Adipose tissue (tissue), 3 donors: Measurements from ENCODE around the gene MAP2K7. TPM values are rescaled to one million over a fixed set of nuclear protein-coding genes. Genes with fewer than 3 reads are reported as not detected.
"Not testable (repeated sequence)": the region's sequence is repeated elsewhere in the genome, so short reads cannot be mapped to it uniquely, and the experiment has no call there.

Source experiments
- H3K27ac ChIP-seq: one replicate; pipeline ENCODE4 v1.5.1; 2013; ENCODE audit warnings: low read depth, low read length
- WGBS, 3 donors: extraction: QIAGEN DNeasy Blood & Tissue Kit; methylation state at CpG; one replicate each; pipeline ENCODE4 v1.1.7; 2013; 5-methylcytosine and 5-hydroxymethylcytosine counted together
- polyA plus RNA-seq, 3 donors: library from polyadenylated mRNA; stranded (reverse); fragments of 200-250 nt; gene quantifications; one replicate each; pipeline ENCODE4 v1.2.3, GENCODE V29; 2013
- donor health status: healthy with polysubstance abuse.
- donor health status: Bipolar disorder and iron deficiency.
- donor health status: healthy.

MAP2K7 gene
- polyA plus RNA-seq, 3 donors = 15.3 to 33.0 (median 20.4) TPM

DNA sequence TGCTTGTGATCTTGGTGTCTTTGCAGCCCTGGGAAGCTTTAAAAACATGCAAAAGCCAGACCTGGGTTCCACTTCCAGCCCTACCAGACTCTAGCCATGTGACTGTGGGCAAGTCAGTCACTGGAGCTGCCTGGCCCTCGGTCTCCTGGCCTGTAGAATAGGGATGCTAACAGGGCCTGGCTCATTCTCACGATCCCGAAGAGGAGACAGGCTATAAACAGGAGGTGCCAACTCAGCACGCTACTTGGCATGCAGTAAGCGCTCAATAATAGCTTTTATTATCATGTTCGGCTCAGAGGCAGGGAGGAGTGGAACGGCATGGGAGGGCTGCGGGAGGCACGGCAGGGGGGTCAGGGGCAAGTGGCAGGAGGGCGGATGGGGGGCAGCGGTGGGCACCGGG, 20.6 kb downstream of the MAP2K7 start:
- 72 to 78% (median 75%) methylated on average over 10 to 12 of the region's 12 CpGs for WGBS, 3 donors
- no peak overlapping the region for H3K27ac ChIP-seq

DNA sequence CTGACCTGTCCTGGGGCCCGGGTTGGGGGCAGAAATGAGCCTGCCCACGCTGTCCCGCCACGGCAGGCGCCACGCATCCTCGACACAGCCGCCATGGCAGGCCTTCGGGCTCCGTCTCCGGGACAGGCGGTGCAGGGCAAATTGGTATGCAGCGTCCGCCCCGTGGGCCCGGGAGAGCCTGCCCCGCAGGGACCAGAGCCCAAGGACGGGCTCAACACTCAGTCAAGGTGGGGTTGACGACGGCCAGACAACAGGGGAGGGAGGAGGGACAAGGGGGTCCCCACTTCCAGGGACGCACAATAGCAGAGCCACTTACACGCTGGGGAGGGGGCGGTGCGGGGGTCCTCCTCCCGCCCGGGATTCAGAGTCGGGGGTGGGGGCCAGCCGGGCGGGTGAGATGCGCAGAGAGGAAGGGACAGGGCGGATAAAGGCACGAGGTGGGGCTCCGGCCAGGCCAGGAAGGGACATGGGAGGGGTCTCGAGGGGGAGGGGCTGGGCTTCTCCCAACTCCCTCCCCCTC, 21.0 kb downstream of the MAP2K7 start:
- H3K27ac ChIP-seq = no peak overlapping the region
- 38 to 42% (median 41%) methylated on average over 25 to 34 of the region's 34 CpGs for WGBS, 3 donors

DNA sequence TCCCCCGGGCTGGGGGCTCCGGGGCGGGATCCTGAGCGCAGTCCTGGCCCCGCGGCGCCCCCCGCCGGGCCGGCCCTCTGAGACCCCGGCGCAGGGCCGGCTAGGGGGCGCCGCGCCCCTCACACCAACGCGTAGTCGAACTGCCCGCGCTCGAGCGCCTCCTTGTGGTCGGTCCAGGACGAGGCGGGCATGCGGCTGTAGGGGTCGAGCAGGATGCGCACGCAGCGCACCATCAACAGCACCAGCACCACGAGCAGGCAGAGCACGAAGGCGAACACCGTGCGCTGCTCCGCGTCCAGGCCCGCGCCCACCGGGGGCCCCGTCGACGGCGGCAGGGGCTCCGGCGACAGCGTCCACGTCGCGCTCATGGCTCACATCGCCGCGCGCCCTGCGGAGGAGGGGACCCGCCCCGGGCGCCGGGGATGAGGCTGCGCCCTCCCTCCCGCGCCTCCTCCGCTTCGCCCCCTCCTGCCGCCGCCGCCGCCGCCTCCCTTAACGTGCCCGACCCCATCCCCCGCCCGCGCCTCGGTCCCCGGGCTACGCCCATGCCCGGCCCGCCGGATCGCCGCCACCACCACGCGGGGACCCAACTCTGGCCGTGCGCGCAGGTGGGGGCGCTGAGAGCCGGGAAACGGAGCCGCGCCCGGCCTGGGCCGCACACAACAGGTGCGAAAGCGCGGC, 21.6 kb downstream of the MAP2K7 start:
- 0% methylated on average over 50 to 97 of the region's 98 CpGs for WGBS, 3 donors
- H3K27ac ChIP-seq = no peak overlapping the region

DNA sequence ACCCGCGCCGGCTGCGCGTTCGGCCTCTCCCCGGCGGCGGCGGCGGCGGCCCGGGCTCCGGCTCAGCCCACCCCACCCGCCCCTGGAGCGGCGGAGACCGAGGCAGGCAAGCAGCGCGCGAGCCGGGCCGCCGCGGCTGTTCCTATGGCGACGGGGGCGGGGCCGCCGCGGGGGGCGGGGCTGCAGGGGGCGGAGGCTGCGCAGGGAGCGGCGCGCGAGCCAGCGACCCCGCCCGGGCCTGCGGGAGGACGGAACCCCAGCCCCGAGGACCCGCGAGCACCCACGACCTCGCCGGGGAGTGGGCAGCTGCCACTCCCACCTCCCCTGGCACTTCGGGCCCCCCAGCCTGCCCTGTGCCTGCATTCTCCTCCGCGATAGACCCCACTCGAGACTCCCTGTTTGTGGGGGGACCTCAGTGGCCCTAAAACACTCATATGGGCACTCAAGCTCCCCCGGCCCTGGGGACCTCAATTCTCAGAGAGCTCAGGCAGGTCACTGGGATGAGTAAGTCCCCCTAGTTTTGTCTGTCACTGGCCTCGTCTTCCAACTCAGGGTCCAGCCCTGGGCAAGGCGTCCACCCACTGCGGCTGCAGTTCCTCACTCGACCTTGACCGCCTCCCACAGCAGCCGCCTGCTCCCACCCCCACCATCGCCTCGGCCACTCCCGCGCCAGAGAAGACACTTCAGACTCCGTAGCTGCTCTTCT, 22.5 kb downstream of the MAP2K7 start, which contains the start of gene CTXN1:
Gene CTXN1 (minus strand): TSS at position 115 of the 706 bp plus-strand sequence. CDS start 597 bp downstream, outside the sequence.
- no peak within 1 kb of the TSS for H3K27ac ChIP-seq
- 10 to 19% (median 17%) methylated on average over 26 to 63 of the region's 65 CpGs for WGBS, 3 donors

DNA sequence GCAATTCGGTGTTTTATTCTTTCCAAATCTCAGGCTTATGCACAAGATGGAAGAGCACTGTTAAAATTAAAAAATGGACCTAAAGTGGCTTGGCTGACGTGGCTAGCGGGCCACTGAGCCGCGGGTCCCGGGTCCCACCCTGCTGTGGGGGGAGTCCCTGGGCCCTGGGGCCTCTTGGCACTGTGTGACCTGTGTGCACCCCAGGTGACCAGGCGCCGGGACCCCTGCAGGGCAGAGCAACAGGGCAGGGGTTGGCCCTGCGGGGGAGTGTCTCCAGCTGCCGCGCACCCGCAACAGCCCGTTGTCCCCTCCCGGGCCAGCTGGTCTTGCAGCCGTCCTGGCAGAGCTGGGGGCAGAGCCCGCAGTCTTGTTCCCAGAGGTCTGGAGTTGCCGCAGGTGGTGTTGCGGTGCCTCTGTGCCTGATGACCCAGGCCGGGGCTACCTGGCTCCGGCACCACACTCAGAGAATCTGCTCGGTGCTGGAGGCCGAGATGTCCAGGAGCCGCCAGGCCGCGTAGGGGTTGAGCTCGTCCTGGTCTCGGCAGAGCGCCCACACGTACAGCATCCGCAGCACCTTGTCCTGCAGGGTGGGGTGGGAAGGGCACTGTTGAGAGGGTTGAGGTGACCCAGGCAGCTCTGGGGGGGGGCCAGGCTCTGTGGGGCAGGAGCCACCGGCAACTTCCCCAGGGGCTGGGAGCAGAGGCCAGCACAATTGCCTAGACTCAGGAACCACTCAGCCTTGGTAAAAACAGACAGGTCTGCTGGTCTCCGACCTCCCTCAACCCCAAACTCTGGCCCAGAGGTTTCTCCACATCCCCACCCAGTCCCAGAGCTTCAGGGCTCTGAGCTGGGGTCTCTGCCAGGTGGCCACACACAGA, 23.3 kb downstream of the MAP2K7 start:
- H3K27ac ChIP-seq = no peak overlapping the region
- WGBS, 3 donors = 73 to 82% (median 80%) methylated on average over 31 to 32 of the region's 32 CpGs

DNA sequence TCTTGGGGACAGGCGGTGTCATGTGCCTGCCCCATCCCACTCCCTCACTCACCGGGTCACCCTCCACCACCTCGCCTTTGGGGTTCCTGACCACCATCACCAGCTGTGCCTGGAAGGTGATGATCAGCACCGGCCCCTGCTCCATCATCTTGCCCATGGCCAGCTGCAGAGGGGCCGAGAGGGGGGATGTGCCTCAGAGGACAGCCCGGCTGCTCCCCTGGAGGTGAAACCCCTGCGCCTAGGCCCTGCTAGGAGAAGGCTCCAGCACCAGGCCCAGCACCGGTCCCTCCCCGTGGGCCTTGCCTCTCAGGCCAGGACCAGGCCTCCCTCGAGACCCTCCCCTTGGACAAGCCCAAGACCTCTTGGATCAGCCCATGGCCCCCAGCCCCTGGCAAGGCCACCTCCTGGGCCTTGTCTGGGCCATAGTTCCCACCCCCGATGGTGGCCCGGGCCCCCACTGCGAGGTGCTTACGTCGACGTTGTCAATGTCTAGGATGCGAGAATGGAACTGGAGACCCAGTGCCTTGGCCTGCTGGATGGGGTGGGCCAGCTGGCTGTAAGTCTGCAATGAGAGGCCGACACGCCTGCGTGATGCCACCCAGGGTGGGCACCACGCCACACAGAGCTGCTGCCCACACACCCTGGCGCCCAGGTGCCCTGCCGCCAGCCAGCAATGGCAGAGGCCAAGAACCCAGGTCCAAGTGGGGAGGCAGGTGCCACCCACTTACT, 24.1 kb downstream of the MAP2K7 start:
- no peak overlapping the region for H3K27ac ChIP-seq
- 90% methylated on average over 23 of the region's 23 CpGs for WGBS, 3 donors

DNA sequence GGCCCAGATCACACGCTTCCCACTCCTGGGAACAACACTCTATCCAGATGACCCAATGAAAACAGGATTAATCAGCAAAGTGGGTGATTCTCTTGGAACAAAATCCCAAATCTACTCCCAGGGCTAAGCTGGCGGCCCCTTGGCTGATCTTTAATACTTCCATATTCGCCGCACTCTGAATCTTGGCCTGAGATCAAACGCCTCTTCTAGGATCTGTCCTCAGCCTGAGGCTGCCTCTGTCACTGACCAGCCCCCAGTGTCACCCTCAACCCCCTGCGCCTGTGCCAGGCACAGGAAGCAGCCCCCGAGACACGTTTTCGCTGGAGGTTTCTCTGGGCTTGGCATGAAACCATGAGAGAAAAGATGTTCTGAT, 24.6 kb downstream of the MAP2K7 start:
- H3K27ac ChIP-seq = no peak overlapping the region
- WGBS, 3 donors = 52 to 78% (median 63%) methylated on average over 9 of the region's 9 CpGs

DNA sequence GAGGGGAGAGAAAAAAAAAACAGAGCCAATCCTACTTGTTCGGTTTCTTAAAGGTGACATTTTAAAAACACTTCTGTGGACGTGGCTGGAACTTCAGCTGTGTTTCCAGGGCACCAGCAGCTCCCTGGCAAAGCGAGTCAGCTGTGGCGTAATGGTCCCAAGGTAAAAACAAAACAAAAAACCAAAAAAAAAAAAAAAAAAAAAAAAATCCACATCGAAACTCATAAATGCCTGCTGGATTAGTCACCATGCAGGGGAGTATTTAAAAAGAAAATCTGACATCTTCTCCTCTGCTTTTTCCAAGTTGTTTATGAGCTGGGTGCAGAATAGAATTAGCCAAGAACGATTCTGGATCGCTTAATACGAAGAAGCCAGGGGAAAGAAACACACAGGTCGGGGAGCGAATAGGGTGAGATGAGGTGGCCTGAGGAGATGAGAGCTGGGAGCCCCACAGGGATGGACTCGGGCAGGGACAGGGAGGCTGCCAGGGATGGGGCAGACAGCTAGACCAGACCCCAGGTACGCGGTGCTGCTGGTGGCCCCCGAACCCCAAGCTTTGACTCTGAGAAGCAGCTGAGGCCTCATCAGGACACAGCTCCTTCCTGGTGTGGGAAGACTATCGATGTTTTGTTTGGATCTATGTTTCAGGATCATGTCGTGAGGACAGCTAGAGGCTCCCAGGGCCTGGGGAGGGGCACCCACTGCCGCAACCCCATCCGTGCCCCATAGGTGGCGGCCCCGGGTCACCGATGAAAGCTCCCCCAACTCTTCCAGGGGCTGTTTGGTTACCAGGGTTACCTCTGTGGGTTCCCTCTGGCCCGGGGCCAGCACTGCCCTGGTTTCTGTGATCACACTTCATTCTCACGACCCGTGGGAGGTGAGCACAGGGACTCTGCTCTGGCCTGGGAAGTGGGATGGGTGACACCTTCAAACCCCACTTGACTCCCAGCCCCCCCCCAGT, 25.3 kb downstream of the MAP2K7 start:
- WGBS, 3 donors = 48 to 69% (median 56%) methylated on average over 24 of the region's 24 CpGs
- H3K27ac ChIP-seq = peak overlapping the region; percentile 58

DNA sequence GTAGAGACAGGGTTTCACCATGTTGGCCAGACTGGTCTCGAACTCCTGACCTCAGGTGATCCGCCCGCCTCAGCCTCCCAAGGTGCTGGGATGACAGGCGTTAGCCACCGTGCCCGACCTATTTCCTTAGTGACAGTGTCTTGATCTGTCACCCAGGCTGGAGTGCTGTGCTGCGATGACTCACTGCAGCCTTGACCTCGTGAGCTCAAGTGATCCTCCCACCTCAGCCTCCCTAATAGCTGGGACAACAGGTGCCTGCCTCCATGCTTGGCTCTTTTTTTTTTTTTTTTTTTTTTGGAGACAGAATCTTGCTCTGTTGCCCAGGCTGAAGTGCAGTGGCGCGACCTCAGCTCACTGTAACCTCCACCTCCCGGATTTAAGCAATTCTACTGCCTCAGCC, 26.4 kb downstream of the MAP2K7 start:
- H3K27ac ChIP-seq = not testable (repeated sequence)
- WGBS, 3 donors = 81 to 91% (median 88%) methylated on average over 8 to 11 of the region's 11 CpGs

DNA sequence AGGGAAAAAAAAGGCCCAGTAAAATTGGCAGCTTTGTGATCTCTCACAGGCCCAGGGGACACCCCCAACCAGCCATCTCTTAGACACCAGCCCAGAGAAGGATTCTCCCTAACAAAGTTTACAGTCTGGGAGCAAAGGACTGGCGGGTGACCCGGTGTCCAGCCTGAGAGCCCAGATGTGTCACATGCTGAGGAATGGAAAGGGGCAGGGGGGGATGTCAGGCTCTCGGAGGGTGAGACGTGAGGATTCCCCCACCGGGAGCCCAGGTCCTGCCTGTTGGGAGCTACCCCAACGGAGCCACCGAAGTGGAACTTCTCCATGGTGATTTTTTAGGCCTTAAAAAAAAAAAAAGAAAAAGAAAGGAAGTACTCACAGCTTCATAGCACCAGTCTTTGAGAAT, 27.1 kb downstream of the MAP2K7 start:
- WGBS, 3 donors = 83 to 87% (median 84%) methylated on average over 7 of the region's 7 CpGs
- H3K27ac ChIP-seq = no peak overlapping the region

DNA sequence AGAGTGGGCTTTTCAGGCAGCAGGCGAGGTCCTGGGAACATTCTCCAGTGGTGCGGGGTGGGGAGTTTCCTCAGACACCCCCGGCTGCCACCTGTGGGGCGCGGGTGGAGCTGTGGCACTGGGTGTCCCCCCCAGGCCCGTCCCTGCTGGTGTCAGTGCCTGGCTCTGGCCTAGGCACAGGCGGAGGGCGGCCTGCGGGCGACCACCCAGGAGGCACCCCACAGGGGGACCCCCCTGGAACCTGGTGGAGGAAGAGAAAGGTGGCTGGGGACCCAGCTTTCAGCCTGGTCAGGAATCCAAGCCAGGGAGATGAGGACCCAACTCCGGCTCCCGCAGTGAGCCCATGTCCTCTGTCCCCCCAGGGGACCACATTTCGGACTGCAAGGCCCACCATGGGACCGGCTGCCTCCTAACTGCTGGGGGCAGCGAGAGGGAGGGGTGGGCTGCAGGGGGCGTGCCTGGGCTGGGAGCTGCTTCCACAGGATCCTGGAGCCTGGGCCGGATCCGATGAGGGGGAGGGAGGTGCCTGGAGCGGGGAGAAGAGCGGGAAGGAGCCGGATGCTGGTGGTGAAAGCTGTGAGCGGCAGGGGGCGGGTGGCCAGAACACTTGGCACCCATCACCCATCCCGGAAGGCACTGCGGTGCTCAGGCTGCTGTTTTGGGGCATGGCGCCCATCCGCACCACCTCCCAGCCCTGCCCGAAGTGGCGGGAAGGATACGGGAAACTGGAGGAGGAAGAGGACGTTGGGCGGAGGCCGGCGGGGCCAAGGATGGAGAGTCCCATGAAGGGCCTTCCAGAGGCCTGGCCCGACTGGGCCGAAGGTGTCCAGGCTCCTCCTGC, 27.8 kb downstream of the MAP2K7 start:
- WGBS, 3 donors = 89 to 91% (median 90%) methylated on average over 30 to 36 of the region's 36 CpGs
- H3K27ac ChIP-seq = no peak overlapping the region

DNA sequence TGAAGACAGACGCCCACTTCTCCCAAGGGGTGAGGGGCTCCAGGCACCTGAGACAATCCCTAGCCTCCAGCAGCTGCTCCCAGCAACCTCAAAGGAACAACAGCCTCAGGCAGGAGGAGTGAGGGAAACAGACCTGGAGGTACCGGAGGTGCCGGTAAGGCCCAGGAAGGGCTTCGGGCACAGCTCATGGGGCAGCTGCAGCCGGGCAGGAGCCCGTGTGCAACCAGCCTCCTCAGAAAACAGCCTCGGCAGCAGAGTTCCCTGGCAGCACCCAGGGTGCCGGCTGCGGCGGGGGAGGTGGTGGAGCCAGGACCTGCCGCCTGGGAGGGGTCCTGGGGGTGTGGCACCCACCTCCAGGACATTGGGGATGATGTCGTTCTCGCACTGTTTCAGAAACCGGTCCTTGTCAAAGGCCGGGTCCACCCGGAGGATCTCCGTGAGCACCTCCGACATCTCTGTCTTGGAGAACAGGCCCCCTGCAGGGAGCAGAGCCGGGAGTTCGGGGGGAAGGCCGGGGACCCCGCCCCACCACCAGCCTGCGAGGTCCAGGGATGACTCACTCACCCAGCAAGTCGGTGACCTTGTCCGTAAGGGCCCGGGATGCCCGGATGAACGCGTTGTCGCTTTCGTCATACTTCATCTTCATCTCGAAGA, 28.7 kb downstream of the MAP2K7 start:
- WGBS, 3 donors = 91 to 92% (median 92%) methylated on average over 31 to 32 of the region's 32 CpGs
- no peak overlapping the region for H3K27ac ChIP-seq

DNA sequence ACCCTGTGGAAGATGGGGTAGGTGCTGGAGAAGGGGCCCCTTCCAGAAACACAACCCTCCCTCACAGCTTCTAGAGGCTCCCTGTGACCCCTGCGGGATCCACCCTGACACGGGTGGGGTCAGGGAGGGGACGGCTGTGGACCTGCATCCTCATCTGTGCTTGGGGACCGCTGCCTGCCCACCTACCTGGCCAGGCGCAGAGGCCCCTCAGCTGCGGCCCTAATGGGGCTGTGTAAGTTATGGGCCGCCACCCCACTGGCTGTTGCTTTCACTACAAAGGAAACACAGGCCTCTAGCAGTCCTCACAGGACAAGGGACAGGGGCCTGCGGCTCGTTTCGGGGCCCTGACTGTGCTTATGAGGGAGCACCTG, 29.2 kb downstream of the MAP2K7 start:
- H3K27ac ChIP-seq = no peak overlapping the region
- 93 to 95% (median 94%) methylated on average over 10 of the region's 10 CpGs for WGBS, 3 donors

DNA sequence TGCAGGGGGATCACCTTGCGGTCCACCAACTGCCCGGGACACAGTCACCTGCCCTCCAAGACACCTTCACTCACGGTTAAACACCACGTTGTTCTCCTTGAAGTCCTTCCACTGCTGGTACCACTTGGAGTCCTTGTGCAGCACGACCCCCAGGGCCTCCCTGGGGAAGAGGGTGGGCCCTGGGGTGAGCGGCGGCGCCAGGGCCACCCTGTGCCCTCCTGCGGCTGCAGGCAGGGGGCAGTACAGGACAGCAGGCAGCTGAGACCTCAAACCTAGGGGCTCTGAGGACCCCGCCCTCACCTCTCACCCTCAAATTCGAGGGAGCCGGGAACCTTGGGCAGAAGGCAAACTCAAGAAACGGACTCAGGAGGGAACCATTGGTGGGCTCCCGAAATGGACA, 29.7 kb downstream of the MAP2K7 start:
- 81 to 92% (median 89%) methylated on average over 14 of the region's 14 CpGs for WGBS, 3 donors
- H3K27ac ChIP-seq = no peak overlapping the region

DNA sequence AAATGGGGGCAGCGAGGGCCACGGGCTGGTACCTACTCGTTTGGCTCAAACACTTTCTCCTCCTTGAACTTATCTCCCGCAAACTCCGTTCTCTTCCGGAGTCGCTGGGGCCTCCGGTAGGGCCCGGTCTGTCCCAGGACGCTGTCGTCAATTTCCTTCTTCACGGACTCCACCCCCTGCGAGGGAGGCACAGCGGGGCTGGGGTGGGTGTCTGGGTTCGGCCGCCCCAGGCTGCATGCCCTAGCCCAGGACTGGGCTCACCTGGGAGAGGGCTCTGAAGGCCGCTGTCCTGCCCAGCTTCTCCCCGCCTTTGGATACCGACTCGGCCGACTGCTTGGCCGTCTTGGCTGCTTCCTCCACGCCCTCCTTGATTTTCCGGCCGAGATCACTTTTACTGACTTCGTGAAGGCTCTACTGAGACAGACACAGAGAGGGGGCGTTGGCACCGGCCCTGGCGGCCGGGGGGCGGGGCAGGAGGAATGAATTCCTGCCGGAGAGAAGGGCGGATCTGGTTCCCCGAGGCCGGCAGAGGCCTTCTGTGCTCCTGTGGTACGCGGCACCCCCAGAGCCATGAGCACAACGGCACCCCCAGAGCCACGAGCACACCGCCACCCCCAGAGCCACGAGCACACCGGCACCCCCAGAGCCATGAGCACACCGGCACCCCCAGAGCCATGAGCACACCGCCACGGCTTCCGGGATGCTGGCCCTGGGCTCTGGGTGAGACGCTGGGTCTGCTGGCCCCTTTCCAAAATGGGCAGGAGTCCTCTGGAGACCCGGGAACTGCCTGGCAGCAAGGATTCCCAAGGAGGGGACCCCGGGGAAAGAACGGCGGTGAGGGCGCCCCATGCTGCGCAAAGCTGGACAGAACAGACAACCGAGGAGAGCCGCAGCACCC, 30.4 kb downstream of the MAP2K7 start:
- H3K27ac ChIP-seq = no peak overlapping the region
- 88 to 92% (median 92%) methylated on average over 54 to 55 of the region's 55 CpGs for WGBS, 3 donors
